ENCODE results near the gene FOXP1.
A peak's percentile ranks its signal among the peaks of the same experiment; 100 is the strongest.

FOXP1 gene

GRCh38 chr3:71227270-71227661 lies 356.3 kb downstream of the FOXP1 start:
- no peak for DNase-seq

GRCh38 chr3:71226565-71227269 lies 356.8 kb downstream of the FOXP1 start:
- DNase-seq: peak; percentile 87

GRCh38 chr3:71225951-71226564 lies 357.5 kb downstream of the FOXP1 start:
- DNase-seq: no peak

- DNase-seq: no peak
Measured at GRCh38 chr3:71225002-71225684, 358.4 kb downstream of the FOXP1 start.

GRCh38 chr3:71219744-71220638 lies 363.5 kb downstream of the FOXP1 start:
- peak; percentile 44 for DNase-seq

- DNase-seq: no peak
Measured at GRCh38 chr3:71218508-71218907, 365.0 kb downstream of the FOXP1 start.

GRCh38 chr3:71217640-71218222 lies 365.8 kb downstream of the FOXP1 start:
- DNase-seq: no peak

GRCh38 chr3:71215351-71215750 lies 368.2 kb downstream of the FOXP1 start:
- no peak for DNase-seq

GRCh38 chr3:71214797-71215196 lies 368.7 kb downstream of the FOXP1 start:
- DNase-seq: no peak

GRCh38 chr3:71214016-71214415 lies 369.5 kb downstream of the FOXP1 start:
- no peak for DNase-seq

- no peak for DNase-seq
Measured at GRCh38 chr3:71211083-71211482, 372.4 kb downstream of the FOXP1 start.

- DNase-seq: no peak
Measured at GRCh38 chr3:71210257-71211007, 373.1 kb downstream of the FOXP1 start.

- DNase-seq: no peak
Measured at GRCh38 chr3:71208211-71209095, 375.1 kb downstream of the FOXP1 start.

- no peak for DNase-seq
Measured at GRCh38 chr3:71207632-71208031, 375.9 kb downstream of the FOXP1 start.

GRCh38 chr3:71206305-71207165 lies 377.0 kb downstream of the FOXP1 start:
- no peak for DNase-seq

GRCh38 chr3:71203727-71204488 lies 379.6 kb downstream of the FOXP1 start:
- no peak for DNase-seq

GRCh38 chr3:71202848-71203533 lies 380.5 kb downstream of the FOXP1 start:
- no peak for DNase-seq

GRCh38 chr3:71201939-71202338 lies 381.6 kb downstream of the FOXP1 start:
- DNase-seq: no peak

Measured in activated CD8-positive, alpha-beta memory T cell treated with anti-CD3 and anti-CD28 coated beads, Interleukin-2, amount 50 U/mL, for 4 hours (primary cell).